Astrocyte of the spinal cord (primary cell): ENCODE results near the gene OR5H14.

Source experiments
- DNase-seq: peaks from one replicate; pipeline ENCODE4 v3.0.0; 2011; ENCODE audit warnings: low read depth, low spot score
- H3K4me3 ChIP-seq: 2 replicates; pipeline ENCODE4 v1.5.1; 2011; ENCODE audit warnings: low read depth, mild to moderate bottlenecking, low read length, moderate library complexity
- CTCF ChIP-seq: IDR thresholded peaks from 2 replicates; pipeline ENCODE4 v1.5.1; 2012; ENCODE audit warnings: low read depth, mild to moderate bottlenecking, low read length, inconsistent platforms
- in situ Hi-C: cut with HindIII; loops from 2 replicates; pipeline ENCODE4 v1.10.0; 2017; ENCODE audit warnings: low sequenced_read_pairs

Gene OR5H14

GRCh38 chr3:98147179-98147578, at the start of gene OR5H14:
OR5H14 (plus strand) TSS chr3:98147479; CDS start chr3:98149386, 1,907 bp downstream.
- H3K4me3 ChIP-seq, result no peak within 1 kb of the TSS
- no peak for DNase-seq
- TF ChIP-seq CTCF, result no peak

GRCh38 chr3:98099848-98100247, 47.4 kb upstream of the OR5H14 start:
- no peak overlapping the region for H3K4me3 ChIP-seq
- DNase-seq, result no peak
- in situ Hi-C loops, result no loop called here
- TF ChIP-seq CTCF, result no peak

More at GRCh38 chr3:98147179-98147578, at the start of gene OR5H14:
- in situ Hi-C loops, result no loop called here

- in situ Hi-C loops, result no loop called here
Measured at GRCh38 chr3:98108162-98108561, 39.1 kb upstream of the OR5H14 start.

GRCh38 chr3:98109807-98110549, 37.3 kb upstream of the OR5H14 start:
- no peak for TF ChIP-seq CTCF
- DNase-seq, result no peak
- in situ Hi-C loops, result no loop called here
- no peak overlapping the region for H3K4me3 ChIP-seq

More at GRCh38 chr3:98108162-98108561, 39.1 kb upstream of the OR5H14 start:
- no peak overlapping the region for H3K4me3 ChIP-seq
- no peak for DNase-seq
- no peak for TF ChIP-seq CTCF

- in situ Hi-C loops, result no loop called here
- DNase-seq, result no peak
- TF ChIP-seq CTCF, result no peak
- H3K4me3 ChIP-seq, result no peak overlapping the region
Measured at GRCh38 chr3:98110550-98110908, 36.8 kb upstream of the OR5H14 start.

GRCh38 chr3:98114264-98114663, 33.0 kb upstream of the OR5H14 start:
- in situ Hi-C loops, result no loop called here
- TF ChIP-seq CTCF, result no peak
- H3K4me3 ChIP-seq, result no peak overlapping the region
- no peak for DNase-seq
